ENCODE results near the gene OPCML.

- TF ChIP-seq CTCF (conservative IDR thresholded peaks at IDR 0.05; ENCODE audit: low read depth, low read length) (no peak), EZH2 (IDR thresholded peaks at IDR 0.05; ENCODE audit: borderline replicate concordance, low read depth, low read length, poor library complexity, severe bottlenecking) (no peak)
Observed at GRCh38 chr11:133383689-133384088, 148.6 kb downstream of the OPCML start.

All from A673 (cell line).